KG1 (cell line): Measurements from ENCODE around the gene MZF1.
"Not testable (repeated sequence)": the region's sequence is repeated elsewhere in the genome, so short reads cannot be mapped to it uniquely, and the experiment has no call there.

ENCODE experiments used
- DNase-seq: peaks from one replicate; lab custom pipeline; 2025; lab: John Stamatoyannopoulos, UW

Gene MZF1

GRCh38 chr19:58555369-58555885 lies 17.7 kb downstream of the MZF1 start:
- no peak for DNase-seq

GRCh38 chr19:58554494-58555368 lies 18.4 kb downstream of the MZF1 start, which contains the start of gene CHMP2A:
CHMP2A (minus strand) TSS chr19:58555105; CDS start chr19:58554212, 893 bp downstream.
- DNase-seq: no peak

- DNase-seq: no peak
These were observed 19.2 kb downstream of the MZF1 start for GRCh38 chr19:58553799-58554493.

- no peak for DNase-seq
These were observed 20.5 kb downstream of the MZF1 start for GRCh38 chr19:58552655-58553054.

GRCh38 chr19:58551577-58552471 lies 21.3 kb downstream of the MZF1 start:
- DNase-seq: no peak

- no peak for DNase-seq
These were observed 22.0 kb downstream of the MZF1 start for GRCh38 chr19:58551123-58551497.

- DNase-seq: no peak
These were observed 22.6 kb downstream of the MZF1 start for GRCh38 chr19:58550362-58551122.

GRCh38 chr19:58549664-58550361 lies 23.3 kb downstream of the MZF1 start:
- DNase-seq: no peak

- DNase-seq: no peak
These were observed 24.1 kb downstream of the MZF1 start for GRCh38 chr19:58548859-58549663.

- no peak for DNase-seq
These were observed 25.5 kb downstream of the MZF1 start for GRCh38 chr19:58547323-58548312.

- no peak for DNase-seq
These were observed 27.1 kb downstream of the MZF1 start for GRCh38 chr19:58546019-58546530.

- no peak for DNase-seq
These were observed 27.7 kb downstream of the MZF1 start for GRCh38 chr19:58545286-58546018.

GRCh38 chr19:58544591-58545285 lies 28.4 kb downstream of the MZF1 start:
- DNase-seq: no peak

GRCh38 chr19:58543826-58544590 lies 29.1 kb downstream of the MZF1 start, which contains the start of gene TRIM28:
TRIM28 (plus strand) TSS chr19:58544064; CDS start chr19:58544758, 694 bp downstream.
- DNase-seq: no peak

- not testable (repeated sequence) for DNase-seq
These were observed 30.3 kb downstream of the MZF1 start for GRCh38 chr19:58542641-58543372.
